A673 (cell line): ENCODE measurements around the gene SPIN1. TPM values are rescaled to one million over a fixed set of nuclear protein-coding genes. Genes with fewer than 3 reads are reported as not detected.

ENCODE experiments used
- BruUV-seq: library from RNA; stranded (reverse); fragments of 400-500 nt; replicated peaks from 2 replicates; lab custom pipeline; 2021; lab: Mats Ljungman, UMichigan
- CTCF ChIA-PET: fragments of 300-600 bp; sonication (Branson Sonifier 250); formaldehyde crosslinking; loops from one replicate; lab custom pipeline; 2022; ENCODE audit warnings: antibody characterized with exemption; lab: Charles Lee
- POLR2A ChIA-PET: fragments of 300-600 bp; sonication (Branson Sonifier 250); formaldehyde crosslinking; loops from one replicate; lab custom pipeline; 2022; ENCODE audit warnings: antibody characterized with exemption; ENCODE audit not compliant: low non-redundant PET; lab: Charles Lee
- DNase-seq: peaks from one replicate; pipeline ENCODE4 v3.0.0-alpha.2; 2015; ENCODE audit warnings: low spot score
- H3K27ac ChIP-seq: fragments of 200-600 bp; sonication (generic); 2 replicates; pipeline ENCODE4 v1.5.1; 2016; ENCODE audit warnings: mixed run types, low read depth, mild to moderate bottlenecking, mixed read lengths, antibody characterized with exemption, low read length; ENCODE audit not compliant: poor library complexity, severe bottlenecking
- H3K27me3 ChIP-seq: fragments of 200-600 bp; sonication (generic); replicated peaks from 2 replicates; pipeline ENCODE4 v1.6.1; 2017; ENCODE audit warnings: mixed run types, low read depth, mild to moderate bottlenecking, mixed read lengths, antibody characterized with exemption, low read length; ENCODE audit not compliant: insufficient read depth, poor library complexity
- H3K36me3 ChIP-seq: fragments of 200-600 bp; sonication (generic); 2 replicates; pipeline ENCODE4 v1.6.1; 2016; ENCODE audit warnings: mixed run types, mild to moderate bottlenecking, mixed read lengths, antibody characterized with exemption, low read length; ENCODE audit not compliant: insufficient read depth, poor library complexity, severe bottlenecking
- H3K4me1 ChIP-seq: fragments of 200-600 bp; sonication (generic); 2 replicates; pipeline ENCODE4 v1.6.1; 2017; ENCODE audit warnings: mixed run types, mild to moderate bottlenecking, mixed read lengths, antibody characterized with exemption, low read length; ENCODE audit not compliant: insufficient read depth, poor library complexity, severe bottlenecking
- H3K4me3 ChIP-seq: fragments of 200-600 bp; sonication (generic); 2 replicates; pipeline ENCODE4 v1.5.1; 2016; ENCODE audit warnings: low read depth, mixed run types, mild to moderate bottlenecking, mixed read lengths, low read length; ENCODE audit not compliant: poor library complexity, severe bottlenecking
- H3K9me3 ChIP-seq: fragments of 200-600 bp; sonication (generic); 2 replicates; pipeline ENCODE4 v1.6.1; 2016; ENCODE audit warnings: mixed run types, low read depth, mild to moderate bottlenecking, mixed read lengths, antibody characterized with exemption, low read length; ENCODE audit not compliant: poor library complexity, severe bottlenecking
- CTCF ChIP-seq: fragments of 300-800, 200-600 bp; sonication (generic); conservative IDR thresholded peaks from 2 replicates; pipeline ENCODE4 v1.5.1; 2017; ENCODE audit warnings: low read depth, mild to moderate bottlenecking, antibody characterized with exemption, low read length, moderate library complexity, mixed read lengths
- EZH2 ChIP-seq: fragments of 200-600 bp; sonication (generic); IDR thresholded peaks from 2 replicates; pipeline ENCODE4 v1.6.1; 2017; ENCODE audit warnings: borderline replicate concordance, low read depth, mild to moderate bottlenecking, mixed read lengths, antibody characterized with exemption, low read length; ENCODE audit not compliant: poor library complexity, severe bottlenecking
- intact Hi-C: fragments of 100-400 bp; cut with micrococcal nuclease; formaldehyde crosslinking; loops from one replicate; pipeline ENCODE4 v1.10.0; 2022; ENCODE audit not compliant: unreplicated experiment
- total RNA-seq: library from RNA; stranded (reverse); gene quantifications from 2 replicates; pipeline ENCODE4 v1.2.3, GENCODE V29; 2021

The SPIN1 gene
- total RNA-seq, 1 experiment from 2014 or later: 157 TPM

GRCh38 chr9:88433583-88434255, 45.5 kb downstream of the SPIN1 start:
- H3K4me1 ChIP-seq: peaks cover 2% of the 10 kb centered on the region
- TF ChIP-seq EZH2 (no peak), CTCF (no peak)
- no peak overlapping the region for H3K4me3 ChIP-seq
- DNase-seq: peak; percentile 49
- peaks cover 62% of the 10 kb centered on the region for H3K36me3 ChIP-seq
- CTCF ChIA-PET: no interaction called here
- BruUV-seq: no TSS peak
- POLR2A ChIA-PET: no interaction called here
- H3K27ac ChIP-seq: no peak overlapping the region
- H3K27me3 ChIP-seq: no peaks in the 10 kb centered on the region
- H3K9me3 ChIP-seq: no peaks in the 10 kb centered on the region
- intact Hi-C loops: no loop called here

- no TSS peak for BruUV-seq
- no peak overlapping the region for H3K4me3 ChIP-seq
- H3K27me3 ChIP-seq: no peaks in the 10 kb centered on the region
- POLR2A ChIA-PET: no interaction called here
- H3K36me3 ChIP-seq: peaks cover 56% of the 10 kb centered on the region
- intact Hi-C loops: no loop called here
- peaks cover 3% of the 10 kb centered on the region for H3K4me1 ChIP-seq
- CTCF ChIA-PET: no interaction called here
- H3K27ac ChIP-seq: no peak overlapping the region
- no peak for DNase-seq
- H3K9me3 ChIP-seq: no peaks in the 10 kb centered on the region
- TF ChIP-seq EZH2 (no peak), CTCF (no peak)
Measured at GRCh38 chr9:88435336-88435735, 47.1 kb downstream of the SPIN1 start.

- no peaks in the 10 kb centered on the region for H3K9me3 ChIP-seq
- BruUV-seq: no TSS peak
- intact Hi-C loops: no loop called here
- CTCF ChIA-PET: no interaction called here
- no peak overlapping the region for H3K4me3 ChIP-seq
- POLR2A ChIA-PET: no interaction called here
- no peak overlapping the region for H3K27ac ChIP-seq
- no peaks in the 10 kb centered on the region for H3K27me3 ChIP-seq
- TF ChIP-seq EZH2: no peak
- H3K36me3 ChIP-seq: peaks cover 48% of the 10 kb centered on the region
- H3K4me1 ChIP-seq: peaks cover 3% of the 10 kb centered on the region
- no peak for DNase-seq
Measured at GRCh38 chr9:88436379-88436778, 48.1 kb downstream of the SPIN1 start.
